ENCODE data around the gene ATG9B. TPM values are rescaled to one million over a fixed set of nuclear protein-coding genes. Genes with fewer than 3 reads are reported as not detected.

Gene ATG9B
- polyA plus RNA-seq (ENCODE audit: insufficient read length in 3 of 3): 1 to 10 TPM; 1.5 to 3.1 (median 2.6) TPM
- long read RNA-seq, donor 1: 0 reads
- long read RNA-seq, donor 2: 0 reads
- long read RNA-seq, donor 3: 0 reads
- long read RNA-seq, donor 4: 0 reads
- long read RNA-seq, donor 5: 0 reads
- long read RNA-seq, donor 6, partial matches to known transcripts: 0 of 1 reads
- long read RNA-seq, donor 6, other reads (novel, unspliced or antisense): 0 of 1 reads
- long read RNA-seq, donor 7: 0 reads
- long read RNA-seq, donor 8: 0 reads
- long read RNA-seq, donor 9: 0 reads
- long read RNA-seq, donor 10: 0 reads
- long read RNA-seq, donor 11: 0 reads
- long read RNA-seq, donor 12, partial matches to known transcripts: 0 of 1 reads
- long read RNA-seq, donor 12, other reads (novel, unspliced or antisense): 0 of 1 reads
- long read RNA-seq, donor 13: 0 reads
- long read RNA-seq, donor 14: 0 reads
- long read RNA-seq, donor 15, partial matches to known transcripts: 92 of 100 reads
- long read RNA-seq, donor 15, other reads (novel, unspliced or antisense): 8 of 100 reads
- long read RNA-seq, donor 16: 0 reads

GRCh38 chr7:151024435-151025056 lies at the start of gene ATG9B:
Gene ATG9B (minus strand): TSS chr7:151024494. CDS start chr7:151024423, 71 bp downstream.
- DNase-seq: no peak

DNA sequence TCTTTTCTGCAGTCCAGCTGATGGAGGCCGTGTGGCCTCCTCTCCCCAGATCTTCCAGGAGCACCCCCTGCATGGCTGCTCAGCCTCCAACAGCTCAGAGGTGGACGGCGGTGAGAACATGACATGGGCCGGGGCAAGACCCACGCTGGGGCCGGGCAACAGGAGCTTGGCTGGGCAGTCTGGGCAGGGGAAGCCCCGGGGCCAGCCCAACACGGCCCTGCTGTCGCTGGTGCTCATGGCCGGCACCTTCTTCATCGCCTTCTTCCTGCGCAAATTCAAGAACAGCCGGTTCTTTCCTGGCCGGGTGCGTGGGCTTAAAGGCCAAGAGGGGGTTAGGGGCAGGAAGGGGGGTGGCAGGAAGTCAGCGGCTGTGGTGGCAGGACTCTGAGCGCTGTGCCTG lies 49.7 kb upstream of the ATG9B start:
- DNase-seq: no peak

DNA sequence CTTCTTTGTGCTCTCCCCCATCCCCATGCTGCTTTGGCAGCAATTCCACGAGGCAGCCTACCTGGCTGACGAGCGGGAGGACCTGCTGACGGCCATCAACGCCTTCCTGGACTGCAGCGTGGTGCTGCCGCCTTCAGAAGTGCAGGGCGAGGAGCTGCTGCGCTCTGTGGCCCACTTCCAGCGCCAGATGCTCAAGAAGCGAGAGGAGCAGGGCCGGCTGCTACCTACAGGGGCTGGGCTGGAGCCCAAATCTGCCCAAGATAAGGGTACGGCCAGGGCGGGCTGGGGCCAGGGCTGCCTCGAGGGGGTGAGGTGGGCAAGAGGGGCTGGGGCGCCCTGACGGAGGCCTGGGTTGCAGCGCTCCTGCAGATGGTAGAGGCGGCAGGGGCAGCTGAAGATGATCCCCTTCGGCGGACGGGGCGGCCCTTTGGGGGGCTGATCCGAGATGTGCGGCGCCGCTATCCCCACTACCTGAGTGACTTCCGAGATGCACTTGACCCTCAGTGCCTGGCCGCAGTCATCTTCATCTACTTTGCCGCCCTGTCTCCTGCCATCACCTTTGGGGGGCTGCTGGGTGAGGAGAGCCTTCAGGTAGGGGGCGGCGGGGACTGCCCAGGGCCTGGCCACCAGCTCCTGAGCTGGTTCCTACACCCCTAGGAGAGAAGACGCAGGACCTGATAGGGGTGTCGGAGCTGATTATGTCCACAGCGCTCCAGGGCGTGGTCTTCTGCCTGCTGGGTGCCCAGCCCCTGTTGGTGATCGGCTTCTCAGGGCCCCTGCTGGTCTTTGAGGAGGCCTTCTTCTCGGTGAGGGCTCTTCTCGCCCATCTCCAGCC lies 47.0 kb upstream of the ATG9B start:
- DNase-seq: no peak

GRCh38 chr7:151070574-151070960 lies 46.3 kb upstream of the ATG9B start:
- no peak for DNase-seq

DNA sequence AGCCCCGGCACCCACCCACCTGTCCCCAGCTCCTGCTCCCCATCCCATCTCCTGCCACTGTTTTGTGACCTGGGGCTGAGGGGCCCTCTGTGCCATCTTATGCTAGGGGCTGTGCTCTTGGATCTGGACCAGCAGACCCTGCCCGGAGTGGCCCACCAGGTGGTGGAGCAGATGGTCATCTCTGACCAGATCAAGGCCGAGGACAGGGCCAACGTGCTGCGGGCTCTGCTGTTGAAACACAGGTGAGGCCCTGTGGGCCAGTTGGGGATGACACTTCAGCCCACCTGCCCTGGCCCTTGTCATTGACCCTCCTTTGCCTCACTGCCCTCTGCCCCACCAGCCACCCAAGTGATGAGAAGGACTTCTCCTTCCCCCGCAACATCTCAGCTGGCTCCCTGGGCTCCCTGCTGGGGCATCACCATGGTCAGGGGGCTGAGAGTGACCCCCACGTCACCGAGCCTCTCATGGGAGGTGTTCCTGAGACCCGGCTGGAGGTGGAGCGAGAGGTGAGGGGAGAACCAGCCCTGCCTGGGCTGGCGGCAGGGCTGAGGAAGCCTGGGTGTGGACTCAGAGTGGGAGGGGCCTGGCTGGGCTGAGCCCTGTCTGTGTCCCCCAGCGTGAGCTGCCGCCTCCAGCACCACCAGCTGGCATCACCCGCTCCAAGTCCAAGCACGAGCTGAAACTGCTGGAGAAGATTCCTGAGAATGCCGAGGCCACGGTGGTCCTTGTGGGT lies 45.7 kb upstream of the ATG9B start:
- no peak for DNase-seq

DNA sequence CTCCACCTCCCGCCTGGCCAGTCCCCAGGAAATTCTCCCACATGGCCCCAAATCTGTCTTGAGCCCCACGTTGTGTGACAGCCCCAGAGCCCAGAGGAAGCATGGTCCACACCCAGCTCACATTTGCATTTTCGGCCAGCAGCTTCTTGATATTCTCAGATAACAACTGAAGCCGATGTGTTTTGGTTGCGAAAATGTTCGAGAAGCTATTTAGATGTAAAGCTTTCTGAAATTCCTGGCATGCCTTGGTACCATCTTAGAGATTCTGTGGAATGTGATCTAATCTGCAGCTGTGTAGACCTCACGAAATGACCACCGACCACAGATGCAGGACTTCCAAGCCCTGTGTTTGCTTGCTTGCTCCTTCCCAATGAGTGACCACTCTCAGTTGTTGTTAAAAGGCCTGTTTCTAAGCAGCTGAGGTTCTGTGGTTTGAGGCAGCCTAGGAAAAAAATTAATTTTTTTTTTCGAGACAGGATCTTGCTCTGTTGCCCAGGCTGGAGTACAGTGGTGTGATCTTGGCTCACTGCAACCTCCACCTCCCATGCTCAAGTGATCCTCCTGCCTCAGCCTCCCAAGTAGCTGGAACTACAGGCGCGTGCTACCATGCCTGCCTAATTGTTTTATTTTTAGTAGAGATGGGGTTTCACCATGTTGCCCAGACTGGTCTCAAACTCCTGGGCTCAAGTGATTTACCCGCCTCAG lies 43.9 kb upstream of the ATG9B start:
- DNase-seq: no peak

DNA sequence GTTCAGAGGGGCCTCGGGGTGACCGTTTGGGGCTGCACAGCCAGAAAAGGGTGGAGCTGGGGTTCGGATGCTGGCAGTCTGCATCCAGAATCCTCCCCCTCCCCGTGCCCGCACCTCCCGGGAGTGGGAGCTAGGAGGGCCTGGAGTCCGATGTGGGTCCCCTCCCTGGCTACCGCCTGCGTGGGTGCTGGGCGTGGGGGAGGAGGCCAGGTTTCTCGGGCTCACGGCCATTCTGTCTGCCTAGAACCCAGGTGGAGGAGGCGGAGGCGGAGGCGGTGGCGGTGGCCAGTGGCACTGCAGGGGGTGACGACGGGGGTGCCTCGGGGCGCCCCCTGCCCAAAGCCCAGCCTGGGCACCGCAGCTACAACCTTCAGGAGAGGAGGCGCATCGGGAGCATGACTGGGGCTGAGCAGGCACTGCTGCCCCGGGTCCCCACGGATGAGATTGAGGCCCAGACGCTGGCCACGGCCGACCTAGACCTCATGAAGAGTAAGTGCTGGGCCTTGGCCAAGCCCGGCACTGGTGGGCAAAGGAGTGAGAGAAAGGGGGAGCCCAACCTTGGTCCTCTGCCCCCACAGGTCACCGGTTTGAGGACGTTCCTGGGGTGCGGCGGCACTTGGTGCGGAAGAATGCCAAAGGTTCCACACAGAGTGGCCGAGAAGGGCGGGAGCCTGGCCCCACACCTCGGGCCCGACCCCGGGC lies 42.1 kb upstream of the ATG9B start:
- DNase-seq: no peak

- DNase-seq: no peak
Measured at GRCh38 chr7:151065516-151065915, 41.2 kb upstream of the ATG9B start.

DNA sequence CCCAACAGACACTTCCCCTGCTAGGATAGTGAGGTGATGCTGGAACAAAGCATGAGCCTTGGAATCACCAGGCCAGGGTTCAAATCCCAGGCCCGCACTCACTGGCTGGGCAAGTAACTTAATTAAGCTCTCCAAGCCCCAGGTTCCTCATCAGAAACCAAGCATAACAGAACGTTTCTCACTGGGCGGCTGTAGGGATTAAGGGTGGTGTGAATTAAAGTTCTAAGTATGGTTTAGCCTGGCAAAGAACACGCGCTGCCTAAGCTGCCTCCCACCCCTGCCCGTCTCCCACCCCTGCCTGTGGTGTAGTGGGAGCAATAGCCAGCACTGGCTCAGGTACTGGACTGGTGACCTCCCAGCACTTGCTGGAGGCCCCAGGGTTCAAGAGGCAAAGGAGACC lies 40.7 kb upstream of the ATG9B start:
- no peak for DNase-seq

GRCh38 chr7:151064454-151064853 lies 40.2 kb upstream of the ATG9B start:
- no peak for DNase-seq

DNA sequence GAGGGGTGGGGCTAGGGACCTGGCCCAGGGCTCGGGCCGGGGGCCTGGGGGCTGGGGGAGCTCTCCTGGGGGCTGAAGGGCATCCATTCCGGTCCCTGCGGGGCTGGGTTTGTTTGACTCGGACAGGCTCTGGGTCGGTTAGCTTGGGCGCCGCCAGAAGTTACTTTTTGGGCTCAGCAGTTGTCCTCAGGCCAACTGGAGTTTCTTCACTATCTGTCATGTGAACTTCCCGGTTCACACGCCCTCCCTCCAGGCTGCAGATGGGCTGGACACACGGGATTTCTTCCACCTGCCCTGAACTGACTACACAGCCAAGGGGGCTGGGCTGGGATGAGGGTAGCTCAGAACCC lies 38.9 kb upstream of the ATG9B start:
- DNase-seq: no peak

DNA sequence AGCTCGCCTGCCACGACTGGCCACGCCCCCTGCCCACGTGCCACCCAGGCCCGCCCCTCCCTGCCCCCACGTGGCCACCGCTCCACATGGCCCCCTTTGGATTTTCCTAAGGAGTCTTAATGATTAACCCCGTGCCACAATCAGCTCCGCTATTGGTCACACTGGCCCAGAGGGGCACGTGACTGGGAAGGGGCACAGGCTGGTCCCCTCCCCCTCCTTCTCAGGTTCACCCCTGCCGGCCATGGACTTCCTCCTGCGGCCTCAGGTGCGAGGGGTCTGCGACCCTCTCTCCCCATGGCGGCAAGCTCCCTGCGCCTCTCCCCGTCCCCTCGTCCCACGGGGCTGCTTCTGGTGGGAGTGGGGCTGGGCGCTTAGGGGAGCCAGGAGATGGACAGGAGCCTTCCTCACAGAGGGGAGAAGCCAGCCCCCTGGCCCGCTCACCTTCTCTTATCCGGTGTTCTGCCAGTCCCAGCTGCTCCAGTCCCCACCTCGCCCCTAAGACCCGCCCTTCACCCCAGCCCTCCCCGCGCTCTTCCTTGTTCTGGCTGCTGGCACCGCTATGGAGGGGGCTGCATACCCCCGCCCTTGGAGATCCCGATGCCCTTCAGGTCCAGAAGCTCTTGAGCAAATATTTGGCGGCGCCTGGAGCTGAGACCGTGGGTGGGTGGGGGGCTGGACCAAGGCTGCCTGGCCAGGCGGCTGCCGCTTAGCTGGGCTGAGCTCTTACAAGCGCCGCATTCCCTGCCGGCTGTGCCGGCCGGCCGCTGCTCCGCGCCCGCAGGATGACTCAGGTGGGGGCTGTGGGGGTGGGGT lies 38.3 kb upstream of the ATG9B start:
- DNase-seq: peak; percentile 81

DNA sequence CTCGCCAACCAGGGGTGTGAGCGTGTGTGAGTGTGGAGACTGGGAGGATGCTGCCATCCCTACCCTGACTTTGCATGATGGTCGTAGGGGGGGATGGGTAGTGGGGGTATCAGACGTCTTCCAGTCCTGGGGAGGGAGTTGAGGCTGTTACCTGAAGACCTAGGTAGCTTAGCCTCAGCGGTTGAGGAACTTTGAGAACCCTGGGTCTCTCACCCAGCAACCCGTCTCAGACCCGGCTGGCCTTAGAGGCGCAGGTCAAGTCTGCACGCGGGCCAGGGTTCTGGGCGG lies 37.8 kb upstream of the ATG9B start:
- no peak for DNase-seq

- DNase-seq: no peak
Measured at GRCh38 chr7:151061213-151062110, 37.2 kb upstream of the ATG9B start.

- DNase-seq: no peak
Measured at GRCh38 chr7:151060416-151061212, 36.3 kb upstream of the ATG9B start.

DNA sequence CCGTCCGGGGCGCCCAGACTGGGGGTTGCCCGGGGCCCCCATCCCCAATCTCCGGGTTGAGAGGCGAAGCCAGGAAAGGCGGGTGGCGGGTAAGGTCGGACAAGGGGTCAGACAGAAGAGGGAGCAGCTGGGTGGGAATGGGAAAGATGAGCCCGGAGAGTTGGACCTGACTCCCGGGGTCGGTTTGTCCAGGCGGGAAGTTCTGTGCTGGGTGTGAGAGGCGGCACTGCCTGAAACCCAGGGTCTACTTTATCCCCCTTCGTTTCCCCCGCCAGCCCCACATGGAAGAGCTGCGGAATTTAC lies 35.8 kb upstream of the ATG9B start:
- no peak for DNase-seq

GRCh38 chr7:151059367-151060112 lies 35.2 kb upstream of the ATG9B start, which contains the start of gene SLC4A2:
Gene SLC4A2 (plus strand): TSS chr7:151059589. CDS start chr7:151061988, 2,399 bp downstream.
- DNase-seq: peak; percentile 76
